ENCODE measurements around the gene NECAB2.

DNA sequence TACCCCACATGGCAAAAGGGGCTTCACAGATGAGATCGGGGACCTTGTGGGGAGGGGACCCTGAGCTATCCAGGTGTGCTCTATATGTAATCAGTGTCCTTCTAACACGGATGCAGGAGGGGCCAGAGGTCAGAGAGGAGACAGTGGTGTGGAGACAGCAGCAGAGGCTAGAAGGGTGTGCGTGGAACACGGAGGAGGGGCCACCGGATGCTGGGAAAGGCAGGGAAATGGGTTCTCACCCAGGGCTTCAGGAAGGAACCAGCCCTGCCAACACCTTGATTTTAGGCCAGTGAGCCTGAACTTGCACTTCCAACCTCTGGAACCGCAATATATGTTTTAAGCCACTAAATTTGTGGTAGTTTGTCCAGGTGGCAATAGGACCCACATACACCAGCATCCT is 79.2 kb downstream of the NECAB2 start:
- TF ChIP-seq CTCF (IDR thresholded peaks at IDR 0.05; ENCODE audit: low read length), result no peak
- no peak for TF ChIP-seq EZH2 (optimal IDR thresholded peaks at IDR 0.05; ENCODE audit: low read depth, low read length)
- no peak for TF ChIP-seq EZH2phosphoT487 (IDR thresholded peaks at IDR 0.05; ENCODE audit: low read length)
